ENCODE measurements around the gene ZNF341.

The ZNF341 gene

DNA sequence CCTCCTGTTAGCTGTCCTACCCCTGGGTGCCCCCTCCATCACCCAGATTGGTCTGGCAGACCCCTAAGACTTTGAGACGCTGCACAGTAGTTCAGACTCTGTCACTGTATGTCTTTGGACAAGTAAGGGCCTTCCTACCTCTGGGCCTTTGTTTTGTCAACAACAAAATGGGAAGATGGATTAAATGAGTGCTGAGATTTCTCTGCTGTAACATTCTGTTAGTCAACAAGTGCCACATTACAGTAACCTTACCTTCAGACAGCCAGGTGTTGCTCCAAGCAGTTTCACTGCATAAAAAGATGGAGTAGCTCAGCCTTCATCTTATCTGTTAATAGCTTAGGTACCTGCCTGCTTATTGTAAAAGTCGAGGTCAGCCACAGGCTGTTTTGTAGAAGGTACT lies 95.3 kb downstream of the ZNF341 start:
- no peak for DNase-seq

GRCh38 chr20:33827634-33828325 lies 96.0 kb downstream of the ZNF341 start:
- DNase-seq = no peak

DNA sequence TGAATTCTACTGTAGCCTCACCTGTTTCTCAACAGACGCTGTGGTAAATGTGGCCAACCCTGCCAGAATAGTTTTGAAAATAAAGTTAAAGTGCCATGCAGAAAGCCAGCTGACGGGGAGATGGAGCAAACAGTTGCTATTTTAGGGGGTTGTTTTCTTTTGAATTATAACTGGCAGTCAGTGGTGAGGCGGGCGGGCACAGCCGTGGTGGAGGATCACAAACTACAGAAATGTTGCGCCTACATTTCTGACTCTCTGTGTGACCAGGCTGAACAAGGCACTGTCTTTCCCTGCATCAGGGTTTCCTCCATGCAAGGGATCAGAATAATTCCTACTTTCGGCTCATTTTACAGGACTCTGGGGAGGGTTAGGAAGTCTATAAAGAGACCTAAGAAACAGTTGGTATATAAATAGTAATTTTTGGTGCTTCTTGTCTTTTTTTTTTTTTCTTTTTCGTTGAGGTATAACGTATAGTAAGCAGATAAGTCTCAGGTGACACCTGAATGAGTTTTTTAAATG lies 96.6 kb downstream of the ZNF341 start:
- DNase-seq = no peak

DNA sequence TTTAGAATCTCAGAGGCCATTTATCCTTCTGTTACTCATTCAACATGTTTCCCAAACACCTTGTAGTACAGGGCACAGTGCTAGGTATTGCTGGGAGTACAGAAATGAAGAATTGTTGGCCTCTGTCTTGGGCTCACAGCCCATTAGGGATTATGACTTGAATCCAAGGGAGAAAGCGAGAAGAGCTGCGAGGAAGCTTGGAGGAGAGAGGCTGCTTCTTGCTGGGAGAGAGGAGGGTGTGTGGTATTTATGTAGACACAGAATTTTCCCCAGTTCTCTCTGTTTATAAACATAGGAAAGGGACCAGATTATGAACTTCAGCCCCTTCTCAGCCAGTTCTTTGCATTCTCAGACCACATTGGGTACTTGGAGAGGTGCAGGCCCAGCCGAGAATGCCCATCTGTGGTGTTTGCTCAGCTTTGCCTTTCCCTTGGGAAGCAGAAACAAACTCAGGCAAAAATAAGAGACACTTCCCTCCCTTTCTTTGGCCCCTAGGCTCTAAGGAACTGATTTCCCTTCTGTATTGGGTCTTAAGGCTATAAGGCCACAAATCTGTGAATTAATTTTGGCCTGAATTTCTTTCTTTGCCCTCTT lies 97.3 kb downstream of the ZNF341 start:
- DNase-seq = no peak

- no peak for DNase-seq
Observed at GRCh38 chr20:33829636-33830035, 97.8 kb downstream of the ZNF341 start.

DNA sequence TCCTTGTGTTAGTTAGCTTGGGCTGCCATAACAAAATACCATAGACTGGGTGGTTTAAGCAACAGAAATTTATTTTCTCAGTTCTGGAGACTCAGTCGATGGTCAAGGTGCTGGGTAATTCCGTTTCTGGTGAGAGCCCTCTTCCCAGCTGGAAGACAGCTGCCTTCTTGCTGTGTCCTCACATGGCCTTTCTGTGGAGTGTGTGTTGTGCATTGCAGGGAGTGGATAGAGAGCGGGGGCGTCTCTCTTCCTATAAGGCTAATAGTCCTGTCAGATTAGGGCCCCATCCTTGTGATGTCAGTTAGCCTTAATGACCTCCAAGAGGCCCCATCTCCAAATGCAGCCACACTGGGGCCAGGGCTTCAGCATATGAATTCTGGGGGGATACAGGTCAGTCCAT lies 98.6 kb downstream of the ZNF341 start:
- DNase-seq = no peak

DNA sequence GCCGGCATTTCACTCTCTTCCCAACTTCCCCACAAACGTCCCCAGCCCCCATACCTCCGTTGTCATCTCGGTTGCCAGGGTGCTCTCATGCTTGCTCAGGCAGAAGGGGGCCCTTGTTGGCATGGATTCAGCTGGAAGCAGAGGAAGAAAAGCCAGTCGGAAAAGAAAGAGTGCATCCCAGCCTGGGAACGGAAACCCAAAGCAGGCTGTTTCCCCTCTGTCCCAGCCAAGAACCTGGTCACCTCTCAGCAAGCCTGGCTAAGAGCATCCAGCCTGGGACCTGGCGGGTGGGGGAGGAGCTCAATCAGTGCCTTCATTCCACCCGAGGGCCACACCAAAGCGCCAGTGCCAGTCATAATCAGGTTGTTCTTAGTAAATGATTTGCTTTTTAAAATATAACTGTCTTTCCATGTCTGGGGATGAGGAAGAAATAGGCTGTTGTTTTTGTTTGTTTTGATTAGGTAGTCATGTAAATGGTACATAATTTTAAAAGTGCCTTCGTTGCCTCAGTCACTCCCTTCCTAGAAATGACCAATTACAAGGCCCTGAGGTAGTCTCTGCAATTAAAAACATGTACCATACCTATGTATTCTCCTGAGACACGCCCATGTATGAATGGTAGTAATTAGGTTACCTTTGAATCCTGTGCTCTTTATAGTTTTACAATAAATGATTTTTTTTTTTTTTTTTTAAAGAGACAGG lies 100.5 kb downstream of the ZNF341 start:
- no peak for DNase-seq

GRCh38 chr20:33833333-33833732 lies 101.5 kb downstream of the ZNF341 start:
- DNase-seq = no peak

DNA sequence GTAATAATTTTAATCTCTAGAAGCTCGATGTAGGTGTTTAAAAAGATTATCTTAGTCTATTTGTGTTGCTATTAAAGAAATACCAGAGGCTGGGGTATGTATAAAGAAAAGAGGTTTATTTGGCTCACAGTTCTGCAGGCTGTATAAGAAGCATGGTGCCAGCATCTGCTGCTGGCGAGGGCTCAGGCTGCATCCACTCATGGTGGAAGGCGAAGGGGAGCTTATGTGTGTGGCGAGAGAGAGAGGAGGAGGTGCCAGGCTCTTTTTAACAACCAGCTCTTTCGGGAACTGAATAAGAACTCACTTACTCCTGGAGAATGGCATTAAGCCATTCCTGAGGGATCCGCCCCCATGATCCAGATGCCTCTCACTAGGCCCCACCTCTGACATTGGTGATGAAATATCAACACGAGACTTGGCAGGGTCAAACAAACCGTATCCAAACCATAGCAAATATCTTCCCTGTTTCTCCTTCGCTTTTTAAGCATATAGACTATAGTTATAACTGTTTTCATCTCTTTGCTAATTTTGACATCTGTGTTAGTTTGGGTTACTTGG lies 103.9 kb downstream of the ZNF341 start:
- DNase-seq = no peak

- no peak for DNase-seq
Observed at GRCh38 chr20:33836277-33836676, 104.5 kb downstream of the ZNF341 start.

DNA sequence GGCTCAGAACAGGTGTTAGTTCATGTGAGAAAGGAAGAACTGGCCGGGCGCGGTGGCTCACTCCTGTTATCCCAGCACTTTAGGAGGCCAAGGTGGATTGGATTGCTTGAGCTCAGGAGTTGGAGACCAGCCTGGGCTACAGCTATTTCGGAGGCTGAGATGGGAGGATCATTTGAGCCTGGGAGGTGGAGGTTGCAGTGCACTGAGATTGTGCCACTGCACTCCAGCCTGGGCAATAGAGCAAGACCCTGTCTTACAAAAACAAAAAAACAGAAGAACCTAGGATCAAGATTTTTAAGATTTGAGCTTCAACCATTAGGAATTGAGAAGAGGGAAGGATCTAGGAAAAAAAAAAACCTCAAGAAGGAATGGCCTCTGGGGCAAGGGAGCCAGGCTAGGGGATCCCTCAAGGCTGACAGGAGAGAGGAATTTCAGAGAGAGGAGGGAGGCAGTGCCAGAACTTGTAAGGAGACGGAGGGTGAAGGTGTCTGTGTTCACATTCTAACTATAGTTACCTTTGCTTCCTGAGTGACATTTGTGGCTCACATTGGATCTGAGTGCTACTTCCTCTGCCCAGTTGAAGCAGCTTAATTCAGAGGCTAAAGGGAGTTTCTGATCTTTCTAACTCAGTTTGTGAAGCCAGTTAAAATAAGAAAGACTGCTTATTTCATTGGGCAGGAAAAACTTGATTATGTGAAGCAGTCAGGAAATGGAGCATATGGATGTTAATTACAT lies 105.5 kb downstream of the ZNF341 start:
- DNase-seq = no peak

- no peak for DNase-seq
Observed at GRCh38 chr20:33838035-33838864, 106.5 kb downstream of the ZNF341 start.

DNA sequence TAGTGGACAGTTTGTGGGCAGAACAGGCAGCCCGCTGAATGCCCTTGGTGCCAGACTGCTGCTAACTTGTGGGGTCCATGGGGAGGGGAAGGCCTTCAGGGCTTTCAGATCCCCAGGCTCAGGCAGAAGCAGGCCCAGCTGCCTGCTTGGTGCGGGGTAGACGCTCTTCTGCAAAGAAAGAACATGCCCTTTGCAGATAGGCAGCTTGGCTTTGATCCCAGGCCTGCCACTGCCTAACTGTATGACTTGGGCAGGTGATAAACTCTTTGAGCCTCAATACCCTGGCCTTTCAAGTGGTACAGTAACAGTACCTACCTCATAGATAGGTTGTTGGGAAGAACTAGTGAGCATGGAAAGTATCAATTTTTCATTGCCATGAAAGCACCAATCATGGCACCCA lies 107.8 kb downstream of the ZNF341 start:
- DNase-seq = no peak

DNA sequence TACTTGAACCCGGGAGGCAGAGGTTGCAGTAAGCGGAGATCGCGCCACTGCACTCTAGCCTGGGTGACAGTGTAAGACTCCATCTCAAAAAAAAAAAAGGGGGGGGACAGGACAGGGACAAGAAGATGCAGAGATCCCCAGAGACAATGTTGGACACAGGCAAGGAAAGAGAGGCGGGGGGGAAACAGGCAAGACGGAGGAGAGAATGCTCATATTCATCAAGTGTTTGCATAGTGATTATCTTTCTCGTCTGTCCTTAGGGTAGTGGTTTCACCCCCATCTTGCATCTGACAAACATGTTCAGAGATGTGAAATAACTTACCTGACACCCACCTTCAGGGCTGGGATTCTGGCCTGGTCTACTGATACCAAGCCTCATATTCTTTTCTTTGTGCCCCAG lies 108.4 kb downstream of the ZNF341 start:
- DNase-seq = no peak

GRCh38 chr20:33840759-33841435 lies 109.1 kb downstream of the ZNF341 start:
- DNase-seq = no peak

DNA sequence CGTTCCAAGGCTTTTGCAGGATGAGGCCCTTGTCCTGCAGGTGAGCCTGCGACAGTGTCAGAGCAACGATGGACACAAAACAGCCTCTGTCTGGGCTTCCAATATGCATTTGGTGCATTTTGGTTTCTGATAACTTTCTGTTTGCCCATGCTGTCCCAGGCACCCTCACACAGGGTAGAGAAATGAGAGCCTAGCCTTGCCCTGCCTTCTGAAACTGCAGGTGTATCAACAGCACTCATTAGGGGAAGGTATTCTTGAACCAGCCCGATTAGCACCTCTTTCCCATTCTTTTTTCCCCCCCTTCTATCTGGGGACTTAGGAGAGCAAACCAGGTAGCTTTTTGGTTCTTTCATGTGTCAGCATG lies 109.6 kb downstream of the ZNF341 start:
- no peak for DNase-seq
